ENCODE results near the gene DCP1B.
A peak's percentile ranks its signal among the peaks of the same experiment; 100 is the strongest.

The DCP1B gene

GRCh38 chr12:1918081-1918883 lies 86.0 kb downstream of the DCP1B start, which contains the start of gene CACNA2D4:
Gene CACNA2D4 (minus strand): TSS chr12:1918652. CDS start chr12:1918473, 179 bp downstream.
- no peak for DNase-seq

DNA sequence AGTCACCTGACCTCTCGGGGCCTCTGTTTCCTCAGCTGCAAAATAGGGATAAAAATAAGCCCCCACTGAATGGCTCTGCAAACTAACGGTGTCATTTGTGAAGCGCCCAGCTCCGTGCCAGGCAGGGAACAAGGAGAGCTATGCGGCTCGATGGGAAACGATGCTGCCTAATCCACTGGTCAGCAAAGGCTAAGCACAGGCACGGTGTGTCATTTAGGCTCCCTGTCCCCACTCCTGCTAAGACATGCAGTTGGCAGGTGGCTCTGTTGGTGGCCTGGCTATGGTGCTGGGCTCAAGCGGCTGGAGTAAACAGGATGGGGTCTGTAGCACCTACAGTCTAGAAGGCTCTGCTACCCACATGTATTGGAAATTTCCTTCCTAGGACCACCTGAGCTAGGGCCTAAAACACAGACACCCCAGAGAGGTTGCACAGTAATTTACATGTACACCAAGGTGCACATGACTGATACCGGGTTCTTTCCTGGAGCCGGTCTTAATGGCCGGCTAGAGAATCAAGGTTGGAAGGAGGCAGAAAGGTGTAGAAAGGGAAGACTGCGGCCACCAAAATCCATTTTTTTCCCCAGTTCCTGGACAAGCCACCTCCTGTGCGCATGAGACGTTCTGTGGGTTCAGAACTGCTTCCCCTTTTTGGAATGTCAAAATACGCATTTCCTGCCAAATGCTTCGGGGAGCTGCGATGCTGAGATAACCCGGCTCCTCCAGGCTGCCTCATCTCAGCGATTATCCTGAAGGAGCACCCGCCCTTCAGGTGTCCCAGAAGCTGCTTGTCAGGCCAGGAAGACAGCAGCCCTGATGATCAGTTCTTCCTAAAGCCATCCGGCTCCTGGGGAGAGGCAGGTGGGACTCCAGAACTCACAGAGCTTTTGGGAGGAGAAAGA lies 86.8 kb downstream of the DCP1B start:
- no peak for DNase-seq

DNA sequence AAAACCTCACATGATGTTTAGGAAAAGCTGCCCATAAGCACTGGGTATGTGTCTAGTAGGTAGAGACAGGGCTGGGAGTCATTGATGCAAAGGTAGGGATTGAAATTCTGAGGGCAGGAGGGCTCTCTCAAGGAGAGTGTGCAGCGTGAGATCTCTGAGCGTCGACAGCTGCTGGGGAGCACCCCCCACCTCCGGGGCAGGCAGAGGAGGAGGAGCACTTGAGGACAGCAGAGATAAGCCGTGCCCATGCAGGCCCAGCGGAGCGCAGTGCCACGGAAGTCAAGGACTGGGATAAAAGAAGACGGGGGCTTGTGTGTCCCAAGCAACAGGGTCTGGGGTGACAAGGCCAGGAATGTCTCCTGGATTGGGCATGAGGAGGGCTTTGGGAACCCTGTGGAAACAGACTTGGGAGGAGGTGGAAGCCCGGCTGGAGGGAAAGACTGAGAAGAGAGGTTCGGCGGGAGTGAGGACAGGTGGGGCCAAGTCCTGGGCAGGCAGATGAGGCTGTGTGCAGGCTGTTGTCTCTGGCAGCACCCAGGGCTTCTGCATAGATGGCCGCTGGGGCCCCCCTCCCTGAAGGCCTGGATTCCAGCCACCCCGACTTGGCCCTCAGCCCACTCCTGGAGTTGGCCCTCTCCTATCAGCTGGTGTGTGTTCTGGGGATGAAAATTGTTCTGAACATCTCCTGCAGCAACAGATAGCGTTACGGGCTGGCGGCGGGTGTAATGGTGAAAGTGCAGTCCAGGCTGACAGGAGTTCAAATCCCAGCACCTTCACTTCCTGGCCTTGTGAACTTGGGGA lies 87.7 kb downstream of the DCP1B start:
- DNase-seq, result no peak

DNA sequence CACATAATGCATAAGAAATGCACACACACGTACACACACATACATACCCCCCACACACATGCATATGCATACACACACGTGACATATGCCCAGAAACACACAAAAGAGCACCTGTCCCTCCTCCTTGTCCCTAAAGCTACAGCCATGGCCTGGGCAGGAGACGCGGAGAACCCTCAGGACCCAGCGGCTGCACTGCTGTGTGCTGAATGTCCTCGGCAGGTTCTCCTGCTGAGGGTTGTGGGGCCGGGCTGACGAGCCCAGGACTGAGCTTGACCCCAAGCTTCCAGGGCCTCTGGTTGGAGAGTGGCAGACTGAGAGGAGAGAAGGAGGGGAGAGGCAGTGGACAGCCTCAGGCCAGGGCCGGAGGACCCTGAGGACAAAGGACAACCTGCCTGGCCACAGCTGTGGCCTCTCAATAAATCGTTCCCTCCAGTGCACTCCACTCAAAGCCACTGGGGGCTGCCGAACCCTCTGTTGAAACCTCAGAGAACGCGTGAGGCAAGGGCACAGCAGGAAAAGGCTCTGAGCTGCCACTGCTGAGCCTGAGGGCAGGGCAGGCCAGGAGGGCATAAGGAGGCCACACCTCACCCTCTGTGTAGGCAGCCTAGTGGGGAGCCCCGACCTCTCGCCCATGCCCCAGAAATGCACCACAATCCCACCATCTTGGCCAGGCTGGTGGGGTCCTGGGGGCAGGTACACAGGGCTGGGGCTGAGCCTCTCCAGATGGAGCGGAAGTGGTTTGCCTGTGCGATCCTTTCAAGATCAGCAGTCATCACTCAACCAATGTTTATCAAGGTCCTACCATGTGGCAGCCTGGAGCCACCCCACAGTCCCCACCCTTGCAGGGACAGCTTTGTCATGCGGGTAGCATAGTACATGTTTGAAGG lies 88.9 kb downstream of the DCP1B start:
- DNase-seq, result no peak

- no peak for DNase-seq
Observed at GRCh38 chr12:1914114-1914911, 89.9 kb downstream of the DCP1B start.

DNA sequence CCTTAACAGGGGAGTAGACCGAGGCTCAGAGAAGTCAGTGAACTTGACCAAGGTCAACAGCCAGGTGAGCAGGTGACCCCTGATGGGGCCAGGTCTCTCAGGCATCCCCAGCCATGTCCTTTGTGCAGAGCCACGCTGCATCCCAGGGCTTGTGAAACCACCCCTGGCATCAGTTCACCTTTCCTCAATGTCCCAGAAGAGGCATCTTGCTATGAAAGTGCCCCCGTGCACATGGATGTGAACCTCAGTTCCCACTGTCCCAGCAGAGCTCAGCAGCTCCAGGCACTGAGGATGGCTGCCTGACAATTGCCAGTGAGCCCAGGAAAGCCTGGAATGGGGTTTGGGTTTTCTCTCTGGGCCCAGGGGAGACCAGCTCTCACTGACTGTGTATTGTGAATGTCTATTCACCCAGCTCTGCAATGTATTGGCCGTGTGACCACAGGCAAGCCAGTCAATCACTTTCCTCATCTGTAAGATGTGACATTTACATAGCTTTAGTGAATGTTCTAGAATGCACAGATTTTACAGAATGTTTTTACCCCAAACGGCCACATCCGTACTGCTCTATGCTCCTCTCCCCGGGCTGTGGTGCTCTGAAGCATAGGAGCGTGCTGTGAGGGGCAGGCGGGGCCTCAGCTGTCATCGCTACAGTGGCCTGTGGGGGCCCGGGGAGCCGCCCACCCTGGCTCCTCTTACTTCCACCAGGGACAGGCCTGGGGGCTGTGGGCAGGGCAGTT lies 90.7 kb downstream of the DCP1B start:
- DNase-seq, result no peak

DNA sequence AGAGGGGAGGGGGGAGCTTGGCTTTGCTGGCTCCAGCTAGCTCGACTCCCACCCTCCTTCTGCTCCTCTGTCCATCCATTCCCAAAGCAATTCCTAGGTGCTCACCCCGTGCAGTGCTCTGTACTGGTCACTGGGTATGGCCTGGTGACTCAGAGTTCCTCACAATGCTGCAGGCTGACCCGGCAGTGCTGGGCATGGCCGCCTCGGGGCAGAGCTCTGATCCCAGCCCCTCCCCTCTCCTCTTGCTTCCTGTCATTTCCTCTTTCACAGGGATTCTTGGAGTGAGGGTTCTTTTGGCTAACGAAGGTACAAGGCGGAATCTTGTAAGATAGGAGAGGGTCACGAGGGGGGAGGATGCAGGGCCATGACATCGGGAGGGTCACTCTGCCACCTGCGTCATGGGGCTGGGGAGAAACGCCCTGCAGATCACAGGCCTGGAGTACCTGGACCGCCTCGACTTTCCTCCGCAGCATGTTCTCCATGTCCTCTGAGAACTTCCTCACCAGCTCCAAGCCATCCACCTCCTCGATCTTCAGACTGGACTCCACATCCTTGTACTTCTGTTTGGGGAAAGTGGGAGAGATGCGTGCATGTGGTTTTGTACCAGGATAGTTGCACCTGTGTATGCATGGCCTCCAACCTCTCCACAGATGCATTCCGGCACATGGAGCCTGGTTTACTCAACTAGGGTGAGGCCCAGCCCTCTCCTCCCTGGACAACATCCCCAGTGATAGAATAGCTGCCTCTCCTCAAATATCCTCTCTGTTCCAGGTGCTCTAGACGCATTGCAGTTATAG lies 91.5 kb downstream of the DCP1B start:
- DNase-seq, result peak; percentile 84

DNA sequence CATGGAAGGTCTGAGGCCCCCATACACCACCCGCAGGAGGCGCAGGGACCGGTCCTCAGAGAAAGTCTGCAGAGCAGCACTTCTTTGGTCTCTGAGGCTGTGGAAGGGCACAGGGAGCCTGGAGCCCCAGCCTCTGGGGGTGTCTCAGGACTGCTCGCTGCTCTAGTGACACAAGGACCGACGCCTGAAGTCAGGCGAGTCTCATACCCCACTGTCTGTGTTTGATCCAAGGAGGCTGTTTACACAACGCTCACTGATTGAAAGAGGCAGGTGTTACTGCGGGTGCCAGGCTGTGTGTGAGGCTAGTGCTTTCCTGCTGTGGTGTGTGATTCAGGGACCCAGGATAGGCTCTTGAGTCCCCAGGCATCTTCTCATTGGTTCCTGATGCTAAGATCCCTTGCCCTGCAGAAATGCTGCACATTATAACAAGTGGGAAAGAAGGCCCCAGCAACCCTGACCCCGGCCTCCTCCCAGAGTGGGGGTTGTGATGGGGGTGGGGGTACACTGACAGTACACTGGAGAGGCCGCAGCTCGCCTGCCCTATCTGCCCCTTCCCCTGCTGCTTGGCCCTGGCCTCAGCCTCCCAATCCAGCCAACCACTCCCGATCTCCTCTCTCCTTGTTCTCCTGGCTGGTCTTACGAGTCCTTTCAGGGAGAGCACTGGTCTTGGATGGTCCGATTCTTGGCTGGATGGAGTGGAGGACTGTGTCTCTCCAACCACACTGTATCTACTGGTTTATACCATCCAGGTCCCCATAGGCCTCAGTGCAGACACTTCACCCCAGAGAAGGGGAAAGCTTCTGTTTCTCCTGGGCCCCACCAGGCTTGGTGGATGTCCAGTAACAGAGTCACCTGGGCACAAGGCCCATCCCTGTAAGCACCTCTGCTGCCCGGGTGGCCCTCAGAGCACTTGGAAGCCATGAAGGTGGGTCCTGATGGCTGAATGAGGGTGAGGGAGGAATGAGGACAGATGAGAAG lies 92.4 kb downstream of the DCP1B start:
- DNase-seq, result no peak

- no peak for DNase-seq
Observed at GRCh38 chr12:1910468-1910867, 93.8 kb downstream of the DCP1B start.

DNA sequence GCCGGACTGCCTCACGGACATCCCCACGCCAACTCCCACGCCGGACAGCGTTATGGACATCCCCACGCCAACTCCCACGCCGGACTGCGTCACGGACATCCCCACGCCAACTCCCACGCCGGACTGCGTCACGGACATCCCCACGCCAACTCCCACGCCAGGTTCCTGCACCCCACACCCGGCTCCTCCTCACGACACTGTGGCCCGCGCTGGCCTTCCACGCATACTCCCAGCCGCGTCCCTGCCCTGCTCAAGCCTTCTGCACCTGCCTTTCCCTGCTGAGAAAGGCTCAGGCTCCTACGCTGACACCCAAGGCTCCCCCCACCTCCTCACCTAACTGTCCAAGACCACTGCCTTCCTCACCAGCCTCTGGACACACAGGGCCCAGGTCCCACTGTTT lies 95.5 kb downstream of the DCP1B start:
- DNase-seq, result no peak

GRCh38 chr12:1907652-1908611 lies 96.3 kb downstream of the DCP1B start:
- DNase-seq, result peak; percentile 19

DNA sequence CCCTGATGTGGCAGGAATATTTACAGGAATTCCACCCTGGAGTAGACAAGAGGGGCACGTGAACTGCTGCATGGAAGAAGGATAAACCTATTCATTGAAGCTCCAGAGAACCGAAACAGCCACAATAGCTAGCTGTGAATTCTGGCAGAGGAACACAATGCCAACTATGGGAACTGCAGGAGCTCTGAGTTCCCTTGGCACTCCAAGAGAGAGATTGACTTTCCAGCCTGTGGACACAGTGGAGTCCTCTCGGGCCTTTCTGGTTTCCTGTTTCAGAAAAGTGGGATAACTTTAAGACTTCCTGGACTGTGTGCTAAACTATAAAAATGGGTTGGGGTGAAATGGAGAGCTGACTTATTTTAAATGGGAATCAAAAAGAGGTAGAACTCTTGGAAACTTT lies 97.7 kb downstream of the DCP1B start:
- DNase-seq, result no peak

DNA sequence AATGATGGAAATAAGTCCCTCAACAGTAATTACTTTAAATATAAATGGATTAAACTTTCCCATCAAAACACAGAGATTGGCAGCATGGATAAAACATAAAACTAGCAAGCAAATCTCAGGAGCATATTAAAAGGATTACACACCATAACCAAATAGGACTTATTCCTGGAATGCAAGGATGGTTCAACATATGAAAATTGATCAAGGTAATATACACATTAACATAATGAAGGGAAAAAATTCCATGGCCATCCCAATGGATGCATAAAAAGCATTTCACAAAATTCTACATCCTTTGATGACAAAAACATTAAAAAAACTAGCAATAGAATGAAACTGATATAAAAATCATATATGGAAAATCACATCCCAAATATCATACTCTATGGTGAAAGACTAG lies 99.4 kb downstream of the DCP1B start:
- no peak for DNase-seq

DNA sequence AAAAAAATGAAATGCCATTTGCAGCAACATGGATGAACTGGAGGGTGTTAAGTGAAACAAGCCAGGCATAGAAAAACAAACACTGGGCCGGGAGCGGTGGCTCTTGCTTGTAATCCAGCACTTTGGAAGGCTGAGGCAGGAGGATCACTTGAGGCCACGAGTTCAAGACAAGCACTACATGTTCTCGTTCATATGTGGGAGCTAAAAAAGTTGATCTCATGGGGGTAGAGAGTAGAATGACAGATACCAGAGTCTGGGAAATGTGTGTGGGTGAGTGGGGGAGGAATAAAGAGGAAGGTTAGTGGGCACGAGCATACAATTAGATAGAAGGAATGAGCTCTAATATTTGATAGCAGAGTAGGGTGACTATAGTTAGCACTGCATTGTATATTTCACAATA lies 107.3 kb downstream of the DCP1B start:
- no peak for DNase-seq
